DND-41 (cell line): Measurements from ENCODE around the gene ELP6.

ENCODE experiments used
- EZH2 ChIP-seq: IDR thresholded peaks from 3 replicates; pipeline ENCODE4 v1.6.1; 2012; ENCODE audit warnings: borderline replicate concordance, low read depth, mild to moderate bottlenecking, moderate library complexity, low read length, inconsistent platforms; ENCODE audit not compliant: severe bottlenecking
- TF ChIP-seq, protein P1 (sequence below): IDR thresholded peaks from 2 replicates; pipeline ENCODE4 v1.5.1; 2012; ENCODE audit warnings: borderline replicate concordance, low read length, moderate library complexity, mild to moderate bottlenecking; ENCODE audit not compliant: poor library complexity, severe bottlenecking; ENCODE audit errors: extremely low read depth

DNA sequence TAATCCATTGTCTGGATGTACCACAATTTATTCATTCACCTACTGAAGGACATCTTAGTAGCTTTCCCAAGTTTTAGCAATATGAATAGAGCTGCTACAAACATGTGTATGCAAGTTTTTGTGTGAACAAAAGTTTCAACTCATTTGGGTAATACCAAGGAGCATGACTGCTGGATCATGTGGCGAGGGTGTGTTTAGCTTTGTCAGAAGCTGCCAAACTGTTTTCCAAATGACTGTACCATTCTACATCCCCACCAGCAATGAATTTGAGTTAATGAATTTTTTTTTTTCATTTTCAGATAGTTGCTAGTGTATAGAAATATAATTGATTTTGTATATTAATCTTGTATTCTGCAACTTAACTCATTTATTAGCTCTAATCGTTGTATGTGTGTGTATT, 20.0 kb upstream of the ELP6 start:
- TF ChIP-seq, protein P1, sequence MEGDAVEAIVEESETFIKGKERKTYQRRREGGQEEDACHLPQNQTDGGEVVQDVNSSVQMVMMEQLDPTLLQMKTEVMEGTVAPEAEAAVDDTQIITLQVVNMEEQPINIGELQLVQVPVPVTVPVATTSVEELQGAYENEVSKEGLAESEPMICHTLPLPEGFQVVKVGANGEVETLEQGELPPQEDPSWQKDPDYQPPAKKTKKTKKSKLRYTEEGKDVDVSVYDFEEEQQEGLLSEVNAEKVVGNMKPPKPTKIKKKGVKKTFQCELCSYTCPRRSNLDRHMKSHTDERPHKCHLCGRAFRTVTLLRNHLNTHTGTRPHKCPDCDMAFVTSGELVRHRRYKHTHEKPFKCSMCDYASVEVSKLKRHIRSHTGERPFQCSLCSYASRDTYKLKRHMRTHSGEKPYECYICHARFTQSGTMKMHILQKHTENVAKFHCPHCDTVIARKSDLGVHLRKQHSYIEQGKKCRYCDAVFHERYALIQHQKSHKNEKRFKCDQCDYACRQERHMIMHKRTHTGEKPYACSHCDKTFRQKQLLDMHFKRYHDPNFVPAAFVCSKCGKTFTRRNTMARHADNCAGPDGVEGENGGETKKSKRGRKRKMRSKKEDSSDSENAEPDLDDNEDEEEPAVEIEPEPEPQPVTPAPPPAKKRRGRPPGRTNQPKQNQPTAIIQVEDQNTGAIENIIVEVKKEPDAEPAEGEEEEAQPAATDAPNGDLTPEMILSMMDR = no peak
- TF ChIP-seq EZH2 = no peak
